ENCODE measurements around the gene COLEC11.

- TF ChIP-seq CTCF (IDR thresholded peaks at IDR 0.05) (no peak), POLR2A (IDR thresholded peaks at IDR 0.05) (no peak), EP300 (IDR thresholded peaks at IDR 0.05) (no peak)
Measured at GRCh38 chr2:3646446-3646845, 51.5 kb downstream of the COLEC11 start.
